Omental fat pad (tissue), 4 donors: ENCODE results near the gene NPFFR2. TPM values are rescaled to one million over a fixed set of nuclear protein-coding genes. Genes with fewer than 3 reads are reported as not detected.
A peak's percentile ranks its signal among the peaks of the same experiment; 100 is the strongest.

Source experiments
- ATAC-seq: fragments of 150-250 bp; one replicate; pipeline ENCODE4 v1.9.1; 2016; ENCODE audit warnings: mild to moderate bottlenecking, moderate library complexity; ENCODE audit not compliant: low FRiP score
- DNase-seq: peaks from one replicate; pipeline ENCODE4 v3.0.0-alpha.2; 2019; ENCODE audit warnings: low spot score
- CTCF ChIP-seq, 3 donors: fragments of 450-650 bp; IDR thresholded peaks; one replicate each; pipeline ENCODE4 v1.5.1; 2016 to 2017; ENCODE audit warnings: antibody characterized with exemption in 3 of 3, mild to moderate bottlenecking in 3 of 3, moderate library complexity in 2 of 3
- total RNA-seq, 4 donors: library from RNA; depleted of rRNA; stranded (reverse); fragments of >200 nt; gene quantifications; one replicate each; pipeline ENCODE4 v1.1.0, GENCODE V29; 2016

Gene NPFFR2
- under 1 TPM in 1 of 4 donors, not detected in 3; 0.93 TPM for total RNA-seq

GRCh38 chr4:72031868-72032608 is at the start of gene NPFFR2:
TSS of gene NPFFR2 (plus strand) at chr4:72032000. CDS start at chr4:72128592, 96,592 bp downstream.
- DNase-seq (no peak), ATAC-seq (peak; percentile 68)
- no peak for TF ChIP-seq CTCF (IDR thresholded peaks at IDR 0.05)

- DNase-seq (no peak), ATAC-seq (no peak)
- no peak for TF ChIP-seq CTCF (IDR thresholded peaks at IDR 0.05)
Measured at GRCh38 chr4:71992571-71993312, 39.1 kb upstream of the NPFFR2 start.

- ATAC-seq (no peak), DNase-seq (no peak)
- no peak for TF ChIP-seq CTCF (IDR thresholded peaks at IDR 0.05)
Measured at GRCh38 chr4:71994559-71994958, 37.2 kb upstream of the NPFFR2 start.

GRCh38 chr4:71995297-71995696 is 36.5 kb upstream of the NPFFR2 start:
- TF ChIP-seq CTCF (IDR thresholded peaks at IDR 0.05), result no peak
- DNase-seq, result no peak
- no peak for ATAC-seq

GRCh38 chr4:72006586-72006985 is 25.2 kb upstream of the NPFFR2 start:
- no peak for TF ChIP-seq CTCF (IDR thresholded peaks at IDR 0.05)
- no peak for ATAC-seq
- no peak for DNase-seq

- TF ChIP-seq CTCF (IDR thresholded peaks at IDR 0.05), result no peak
- DNase-seq (no peak), ATAC-seq (no peak)
Measured at GRCh38 chr4:72011906-72012305, 19.9 kb upstream of the NPFFR2 start.
